Stimulated activated CD4-positive, alpha-beta T cell treated with anti-CD3 and anti-CD28 coated beads, Interleukin-1b, Interleukin-23, amount 100 ng/mL, for 48 hours (primary cell): ENCODE measurements around the gene MEX3A.
"Not testable (repeated sequence)": the region's sequence is repeated elsewhere in the genome, so short reads cannot be mapped to it uniquely, and the experiment has no call there.

Experiments used
- DNase-seq: peaks from one replicate; pipeline ENCODE4 v3.0.0-alpha.2; 2020

The MEX3A gene

GRCh38 chr1:156117414-156118176 lies 35.3 kb upstream of the MEX3A start:
- DNase-seq: no peak

DNA sequence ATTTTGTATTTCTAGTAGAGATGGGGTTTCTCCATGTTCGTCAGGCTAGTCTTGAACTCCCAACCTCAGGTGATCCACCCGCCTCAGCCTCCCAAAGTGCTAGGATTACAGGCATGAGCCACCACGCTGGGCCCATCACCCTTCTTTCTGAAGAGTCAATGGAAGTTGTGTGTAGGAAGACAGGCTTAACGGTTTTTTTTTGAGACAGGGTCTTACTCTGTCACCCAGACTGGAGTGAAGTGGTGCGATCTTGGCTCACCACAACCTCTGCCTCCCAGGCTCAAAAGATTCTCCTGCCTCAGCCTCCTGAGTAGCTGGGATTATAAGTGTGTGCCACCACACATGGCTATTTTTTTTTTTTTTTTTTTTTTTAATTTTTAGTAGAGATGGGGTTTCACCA lies 34.5 kb upstream of the MEX3A start:
- DNase-seq: not testable (repeated sequence)

DNA sequence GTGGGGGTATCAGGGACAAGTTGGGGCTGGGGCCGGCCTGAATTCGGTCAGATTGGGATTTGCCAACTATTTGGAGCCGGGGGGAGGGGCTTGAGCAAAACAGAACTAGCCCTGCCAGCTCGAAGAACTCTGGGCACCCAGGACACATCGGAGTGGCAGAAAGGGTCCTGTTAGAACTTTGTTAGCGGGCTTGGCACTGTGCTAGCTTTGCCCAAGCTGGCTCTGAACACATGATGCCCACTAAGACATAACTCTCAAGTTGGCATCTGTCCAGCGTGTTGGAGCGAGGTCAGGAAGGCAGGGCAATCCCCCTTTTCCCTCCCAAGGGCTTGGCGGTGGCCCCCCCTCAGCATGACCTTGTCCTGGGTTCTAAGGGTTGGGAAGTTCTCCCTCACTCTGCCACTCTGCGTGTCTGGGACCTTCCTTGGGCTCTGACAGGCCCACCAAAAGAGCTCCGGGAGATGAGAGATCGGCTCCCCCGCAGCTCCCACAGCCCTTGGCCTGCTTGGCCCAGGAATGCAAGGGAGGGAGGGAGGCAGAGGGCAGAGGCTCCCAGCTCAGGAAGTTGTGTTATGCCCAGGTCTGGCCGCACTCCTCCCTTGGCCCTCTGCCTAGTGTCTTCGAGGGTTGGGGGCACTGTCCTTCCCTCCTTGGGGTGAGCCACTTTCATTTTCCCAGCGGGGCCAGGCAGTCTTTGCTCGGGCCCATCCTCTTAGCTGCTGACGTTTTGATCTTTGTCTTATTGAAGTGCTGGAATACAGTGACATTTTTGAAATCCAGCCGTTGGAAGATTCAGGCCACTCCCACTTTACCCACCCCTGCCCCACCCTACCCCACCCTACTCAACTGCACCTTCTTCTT lies 33.5 kb upstream of the MEX3A start:
- DNase-seq: no peak

DNA sequence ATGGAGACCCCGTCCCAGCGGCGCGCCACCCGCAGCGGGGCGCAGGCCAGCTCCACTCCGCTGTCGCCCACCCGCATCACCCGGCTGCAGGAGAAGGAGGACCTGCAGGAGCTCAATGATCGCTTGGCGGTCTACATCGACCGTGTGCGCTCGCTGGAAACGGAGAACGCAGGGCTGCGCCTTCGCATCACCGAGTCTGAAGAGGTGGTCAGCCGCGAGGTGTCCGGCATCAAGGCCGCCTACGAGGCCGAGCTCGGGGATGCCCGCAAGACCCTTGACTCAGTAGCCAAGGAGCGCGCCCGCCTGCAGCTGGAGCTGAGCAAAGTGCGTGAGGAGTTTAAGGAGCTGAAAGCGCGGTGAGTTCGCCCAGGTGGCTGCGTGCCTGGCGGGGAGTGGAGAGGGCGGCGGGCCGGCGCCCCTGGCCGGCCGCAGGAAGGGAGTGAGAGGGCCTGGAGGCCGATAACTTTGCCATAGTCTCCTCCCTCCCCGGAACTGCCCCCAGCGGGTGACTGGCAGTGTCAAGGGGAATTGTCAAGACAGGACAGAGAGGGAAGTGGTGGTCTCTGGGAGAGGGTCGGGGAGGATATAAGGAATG lies 32.8 kb upstream of the MEX3A start:
- no peak for DNase-seq

GRCh38 chr1:156114101-156114918 lies 32.0 kb upstream of the MEX3A start, which contains the start of gene LMNA:
Gene LMNA, plus strand, starts transcription at chr1:156114711. Its CDS starts 208 bp downstream, at chr1:156114919.
- peak; percentile 79 for DNase-seq

DNA sequence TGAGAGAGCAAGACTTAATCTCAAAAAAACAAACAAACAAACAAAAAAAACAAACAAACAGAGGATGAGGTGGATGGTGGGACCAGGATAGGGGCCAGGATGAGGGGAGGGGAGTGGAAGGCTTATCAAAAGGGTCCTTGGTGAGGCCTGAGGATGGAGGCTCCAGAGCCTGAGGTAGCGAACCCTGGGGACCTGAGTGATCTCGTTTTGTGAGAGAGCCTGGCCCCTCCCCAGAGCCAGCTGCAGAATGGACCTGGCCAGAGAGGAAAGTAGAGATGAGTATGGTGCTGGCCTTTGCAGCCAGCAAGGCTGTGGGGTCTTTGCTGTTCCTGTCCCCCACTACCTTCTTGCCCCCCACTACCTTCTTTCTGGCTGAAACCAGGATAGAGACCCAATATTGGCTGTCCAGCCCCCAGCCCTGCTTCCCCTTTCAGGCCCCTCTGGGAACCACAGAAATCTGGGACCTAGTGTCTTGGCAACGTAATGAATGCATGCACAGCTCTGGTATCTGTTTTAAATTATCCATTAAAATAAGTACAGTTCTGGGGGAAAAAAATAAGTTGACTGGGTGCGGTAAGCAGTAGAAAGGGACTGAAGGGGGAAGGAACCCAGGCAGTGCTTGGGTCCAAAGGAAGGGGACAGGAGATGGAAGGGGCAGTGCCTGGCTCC lies 31.2 kb upstream of the MEX3A start:
- no peak for DNase-seq

DNA sequence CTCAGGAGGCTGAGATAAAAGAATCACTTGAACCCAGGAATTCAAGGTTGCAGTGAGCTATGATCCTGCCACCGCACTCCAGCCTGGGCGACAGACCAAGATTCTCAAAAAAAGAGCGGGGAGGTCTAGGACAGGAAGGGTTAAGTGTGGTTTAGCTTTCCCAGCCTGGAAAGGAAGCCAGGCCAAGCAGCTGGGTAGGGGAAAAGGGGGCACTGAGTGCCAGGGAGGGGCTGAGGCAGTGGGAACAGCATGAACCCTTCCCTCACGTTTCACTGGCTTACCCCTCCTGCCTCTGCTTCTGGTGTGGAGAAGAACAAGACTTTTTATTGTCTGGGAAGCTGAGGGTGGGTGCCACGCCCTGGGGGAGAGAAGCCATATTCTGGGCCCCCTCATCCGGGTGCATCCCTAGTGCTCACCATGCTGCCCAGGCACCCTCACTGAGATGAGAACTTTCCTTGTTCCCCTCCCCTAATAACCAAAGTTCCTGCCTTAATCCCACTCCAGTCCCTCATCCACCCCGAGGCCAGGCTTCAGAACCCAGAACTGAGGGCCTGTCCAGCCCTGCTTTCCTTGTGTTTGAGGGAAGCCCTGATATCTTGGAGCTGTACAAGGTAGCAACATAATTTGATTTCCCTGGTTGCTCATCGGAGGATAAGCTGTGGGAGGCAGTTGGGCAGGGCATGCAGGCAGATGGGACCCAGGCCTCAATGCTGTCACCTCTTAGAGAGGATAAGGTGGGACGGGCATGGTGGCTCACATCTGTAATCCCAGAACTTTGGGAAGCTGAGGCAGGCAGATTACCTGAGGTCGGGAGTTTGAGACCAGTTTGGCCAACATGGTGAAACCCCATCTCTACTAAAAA lies 30.2 kb upstream of the MEX3A start:
- no peak for DNase-seq

- DNase-seq: no peak
Observed at GRCh38 chr1:156111355-156111962, 29.2 kb upstream of the MEX3A start.

- no peak for DNase-seq
Observed at GRCh38 chr1:156110252-156110651, 28.0 kb upstream of the MEX3A start.

DNA sequence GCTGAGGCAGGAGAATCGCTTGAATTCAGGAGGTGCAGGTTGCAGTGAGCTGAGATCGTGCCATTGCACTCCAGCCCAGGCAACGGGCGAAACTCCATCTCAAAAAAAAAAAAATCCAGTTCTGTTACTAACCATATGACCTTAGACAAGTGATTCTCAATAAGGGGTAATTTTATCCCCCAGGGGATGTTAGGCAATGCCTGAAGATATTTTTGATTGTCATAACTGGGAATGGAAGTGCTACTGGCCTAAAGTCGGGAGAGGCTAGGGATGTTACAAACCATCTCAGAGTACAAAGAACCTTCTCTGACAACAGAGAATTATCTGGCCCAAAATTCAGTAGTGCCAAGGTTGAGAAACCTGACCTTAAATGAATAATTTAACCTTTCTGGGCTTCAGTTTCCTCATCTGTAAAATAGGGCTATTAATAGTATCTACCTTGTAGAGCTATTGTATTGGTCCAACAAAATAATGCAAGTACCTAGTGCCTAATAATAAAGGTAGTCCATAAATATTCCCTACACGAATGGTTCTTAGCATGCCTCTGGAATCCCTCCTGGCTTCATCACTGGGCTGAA lies 26.5 kb upstream of the MEX3A start:
- DNase-seq: no peak

- no peak for DNase-seq
Observed at GRCh38 chr1:156108057-156108456, 25.8 kb upstream of the MEX3A start.

- DNase-seq: no peak
Observed at GRCh38 chr1:156106624-156107488, 24.6 kb upstream of the MEX3A start.

- no peak for DNase-seq
Observed at GRCh38 chr1:156104861-156105832, 22.9 kb upstream of the MEX3A start.

DNA sequence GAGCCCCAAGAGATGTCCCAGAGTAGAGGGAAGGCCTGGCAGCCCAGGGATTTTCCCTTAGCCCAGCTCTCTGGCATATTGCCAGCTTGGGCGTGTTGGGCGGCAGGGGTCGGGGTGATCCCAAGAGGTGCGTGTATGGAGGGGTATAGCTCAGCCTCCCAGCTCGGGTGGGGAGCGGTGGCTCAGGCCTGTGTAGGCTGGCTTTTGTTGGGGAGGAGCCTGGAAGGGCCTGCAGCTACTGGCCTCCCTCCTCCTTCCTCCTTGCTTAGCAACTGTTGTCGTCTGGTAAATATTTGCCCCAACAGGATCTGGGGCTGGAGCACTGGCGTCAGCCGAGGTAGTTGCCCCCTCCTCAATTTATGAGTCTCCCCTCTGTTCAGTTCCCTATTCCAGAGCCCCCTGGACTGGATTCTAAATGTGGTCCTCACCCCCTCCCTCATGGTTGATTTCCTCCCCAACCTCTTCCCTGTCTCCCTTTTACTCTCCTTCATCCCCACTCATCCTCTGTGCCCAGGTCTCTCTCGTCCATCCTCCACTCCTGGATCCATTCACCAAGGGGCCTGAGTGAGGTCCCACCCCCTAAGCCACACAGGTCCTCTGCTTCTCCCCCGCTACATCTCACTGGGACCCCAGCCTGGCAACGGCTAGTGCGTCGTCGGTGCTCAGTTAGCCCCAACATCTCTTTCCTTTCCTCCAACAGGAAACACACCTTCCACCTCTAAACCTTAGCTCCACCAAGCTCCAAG lies 22.0 kb upstream of the MEX3A start:
- DNase-seq: peak; percentile 37

- DNase-seq: peak; percentile 41
Observed at GRCh38 chr1:156103521-156103947, 21.3 kb upstream of the MEX3A start.

DNA sequence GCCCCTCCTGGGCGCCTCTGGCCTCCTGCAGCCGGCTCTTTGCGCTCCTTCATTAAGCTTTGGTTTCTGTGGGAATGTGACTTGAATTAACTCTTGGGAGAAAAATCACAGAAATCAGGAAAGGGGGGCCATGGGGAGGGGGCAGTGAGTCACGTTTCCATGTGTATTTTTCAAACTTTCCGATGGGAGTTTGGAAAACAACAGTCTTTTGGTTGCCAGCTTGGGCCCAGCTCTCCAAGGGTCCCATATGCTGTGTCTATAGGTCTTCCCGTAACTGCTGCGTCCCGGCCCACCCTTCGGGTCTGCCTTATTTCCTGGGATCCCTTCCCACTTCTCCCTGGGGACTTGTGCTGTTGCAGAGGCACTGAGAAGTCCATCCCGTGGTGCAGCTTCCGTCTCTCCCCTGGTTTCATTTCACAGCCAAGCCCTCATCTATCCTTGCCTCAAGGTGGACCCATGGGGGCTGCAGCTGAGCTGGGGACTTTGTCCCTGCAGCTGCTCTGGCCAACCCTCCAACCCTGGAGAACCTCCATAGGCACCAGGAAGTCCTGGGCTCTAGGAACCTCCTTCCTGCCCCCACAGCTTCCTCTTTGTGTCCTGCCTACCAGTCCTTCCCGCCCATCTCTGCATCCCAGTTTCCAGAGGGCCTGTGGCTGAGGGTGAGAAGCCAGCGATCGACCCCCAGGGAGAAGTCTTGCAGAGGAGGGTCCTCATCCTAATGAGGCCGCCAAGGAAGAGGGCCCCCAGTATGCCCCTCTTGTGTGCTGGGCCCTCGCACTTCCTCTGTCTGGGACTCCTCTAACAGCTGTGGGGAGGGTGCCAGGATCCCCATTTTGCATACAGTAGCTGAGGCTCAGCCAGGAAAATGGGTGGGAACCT lies 20.6 kb upstream of the MEX3A start:
- no peak for DNase-seq
